GM12874 (cell line): Measurements from ENCODE around the gene APOC1.

Source experiments
- CTCF ChIP-seq: IDR thresholded peaks from 2 replicates; pipeline ENCODE4 v1.5.1; 2011; ENCODE audit warnings: low read depth, mild to moderate bottlenecking, control low read depth, low read length, moderate library complexity; ENCODE audit not compliant: insufficient read depth

APOC1 gene

GRCh38 chr19:44954649-44955504 lies 40.5 kb downstream of the APOC1 start, which contains the start of gene CLPTM1:
CLPTM1 (plus strand) TSS chr19:44955380; CDS start chr19:44955396, 16 bp downstream.
- TF ChIP-seq CTCF: no peak

- no peak for TF ChIP-seq CTCF
Observed at GRCh38 chr19:44955505-44956439, 41.4 kb downstream of the APOC1 start.

GRCh38 chr19:44957526-44957925 lies 43.1 kb downstream of the APOC1 start:
- no peak for TF ChIP-seq CTCF

GRCh38 chr19:44958090-44958489 lies 43.7 kb downstream of the APOC1 start:
- TF ChIP-seq CTCF: no peak

GRCh38 chr19:44959691-44960090 lies 45.3 kb downstream of the APOC1 start:
- no peak for TF ChIP-seq CTCF

GRCh38 chr19:44960906-44961728 lies 46.7 kb downstream of the APOC1 start:
- TF ChIP-seq CTCF: no peak
